HepG2 (cell line): Measurements from ENCODE around the gene ACAP1. TPM values are rescaled to one million over a fixed set of nuclear protein-coding genes. Genes with fewer than 3 reads are reported as not detected.
A peak's percentile ranks its signal among the peaks of the same experiment; 100 is the strongest.

Experiments used
- CENPT ChIP-seq: sonication (generic); formaldehyde crosslinking; IDR thresholded peaks from 2 replicates; pipeline ENCODE4 v1.8.0; 2022; ENCODE audit warnings: low read depth, mild to moderate bottlenecking, moderate library complexity, missing genetic modification reagents
- EZH2 ChIP-seq: conservative IDR thresholded peaks from 2 replicates; pipeline ENCODE4 v1.6.1; 2012; ENCODE audit warnings: mild to moderate bottlenecking, low read depth, low read length, moderate library complexity
- HNRNPLL ChIP-seq: fragments of 200-400 bp; formaldehyde crosslinking; IDR thresholded peaks from 2 replicates; pipeline ENCODE4 v1.6.1; 2017; ENCODE audit warnings: mild to moderate bottlenecking, low read depth, low read length; ENCODE audit not compliant: poor library complexity, severe bottlenecking
- HOMEZ ChIP-seq: IDR thresholded peaks from 2 replicates; pipeline ENCODE4 v1.6.1; 2016; ENCODE audit warnings: low read depth
- JUN ChIP-seq: sonication (generic); formaldehyde crosslinking; IDR thresholded peaks from 2 replicates; pipeline ENCODE4 v1.4.0; 2020; ENCODE audit warnings: mild to moderate bottlenecking, missing genetic modification reagents
- MTF1 ChIP-seq: sonication (generic); formaldehyde crosslinking; IDR thresholded peaks from 2 replicates; pipeline ENCODE4 v1.5.0; 2020; ENCODE audit warnings: missing genetic modification reagents
- NR0B2 ChIP-seq: sonication (generic); formaldehyde crosslinking; IDR thresholded peaks from 2 replicates; pipeline ENCODE4 v1.4.0; 2020; ENCODE audit warnings: mild to moderate bottlenecking, missing genetic modification reagents
- SNAPC4 ChIP-seq: sonication (generic); formaldehyde crosslinking; IDR thresholded peaks from 2 replicates; pipeline ENCODE4 v1.4.0; 2020; ENCODE audit warnings: mild to moderate bottlenecking, missing genetic modification reagents
- ZFP1 ChIP-seq: IDR thresholded peaks from 2 replicates; pipeline ENCODE4 v1.6.1; 2016
- ZNF142 ChIP-seq: sonication (generic); formaldehyde crosslinking; IDR thresholded peaks from 2 replicates; pipeline ENCODE4 v1.4.0; 2020; ENCODE audit warnings: missing genetic modification reagents
- ZNF274 ChIP-seq: sonication (generic); formaldehyde crosslinking; IDR thresholded peaks from 2 replicates; pipeline ENCODE4 v1.5.1; 2020; ENCODE audit warnings: mild to moderate bottlenecking, missing genetic modification reagents
- ZNF33B ChIP-seq: sonication (generic); formaldehyde crosslinking; IDR thresholded peaks from 2 replicates; pipeline ENCODE4 v1.5.1; 2020; ENCODE audit warnings: mild to moderate bottlenecking, missing genetic modification reagents
- ZNF607 ChIP-seq: sonication (generic); formaldehyde crosslinking; IDR thresholded peaks from 2 replicates; pipeline ENCODE4 v1.5.1; 2020; ENCODE audit warnings: missing genetic modification reagents, mild to moderate bottlenecking, borderline replicate concordance
- polyA plus RNA-seq, 8 experiments: library from polyadenylated mRNA; depleted of rRNA in 3 of 8; stranded (reverse) in 7 of 8; unstranded in 1 of 8; fragments of >200 nt; fragmentation: Illumina TruSeq in 4 of 8; extraction: Trizol in 4 of 8; gene quantifications; 2 replicates each; pipeline versions ENCODE4 v1.2.1 to v1.2.3, GENCODE V29; 2011 to 2016; ENCODE audit warnings: low read depth in 4 of 8, missing spikeins in 1 of 8, mixed read lengths in 1 of 8; ENCODE audit not compliant: insufficient read depth in 1 of 8
- total RNA-seq, 5 experiments: library from RNA; depleted of rRNA; stranded (reverse); fragments of >200 nt; fragmentation: Illumina TruSeq; extraction: Trizol; gene quantifications; 2 replicates each; pipeline ENCODE4 v1.2.3, GENCODE V29; 2016; ENCODE audit warnings: low read depth in 1 of 5

Gene ACAP1
- total and polyA plus RNA-seq, 2 of the 13 experiments (the other 11 are each of a cell fraction or from before 2014, with no cell fraction given) = 1.3 to 2.5 TPM

GRCh38 chr17:7394452-7395191 lies 58.3 kb downstream of the ACAP1 start, which contains the start of gene PLSCR3 (continued):
- TF ChIP-seq SNAPC4 (CRISPR knock-in tag) (no peak), MTF1 (CRISPR knock-in tag) (no peak), ZNF142 (CRISPR knock-in tag) (peak; percentile 70; the same call in 1 of the 2 replicates), ZNF33B (CRISPR knock-in tag) (peak; percentile 75; the same call in 1 of the 2 replicates), EZH2 (no peak), CENPT (CRISPR knock-in tag) (peak; percentile 87), NR0B2 (CRISPR knock-in tag) (0 out of 2 replicates have a peak, but pooled peaks have one; percentile 30), ZFP1 (CRISPR knock-in tag) (no peak), HOMEZ (no peak), HNRNPLL (peak; percentile 64), ZNF607 (CRISPR knock-in tag) (no peak; the same call in 1 of the 2 replicates), JUN (CRISPR knock-in tag) (no peak), ZNF274 (CRISPR knock-in tag) (0 out of 2 replicates have a peak, but pooled peaks have one; percentile 67)
